HS-27A (cell line): ENCODE data around the gene CCL23.

Experiments
- DNase-seq: peaks from one replicate; pipeline ENCODE4 v3.0.0-alpha.2; 2012; ENCODE audit warnings: low read depth, missing footprints

Gene CCL23

DNA sequence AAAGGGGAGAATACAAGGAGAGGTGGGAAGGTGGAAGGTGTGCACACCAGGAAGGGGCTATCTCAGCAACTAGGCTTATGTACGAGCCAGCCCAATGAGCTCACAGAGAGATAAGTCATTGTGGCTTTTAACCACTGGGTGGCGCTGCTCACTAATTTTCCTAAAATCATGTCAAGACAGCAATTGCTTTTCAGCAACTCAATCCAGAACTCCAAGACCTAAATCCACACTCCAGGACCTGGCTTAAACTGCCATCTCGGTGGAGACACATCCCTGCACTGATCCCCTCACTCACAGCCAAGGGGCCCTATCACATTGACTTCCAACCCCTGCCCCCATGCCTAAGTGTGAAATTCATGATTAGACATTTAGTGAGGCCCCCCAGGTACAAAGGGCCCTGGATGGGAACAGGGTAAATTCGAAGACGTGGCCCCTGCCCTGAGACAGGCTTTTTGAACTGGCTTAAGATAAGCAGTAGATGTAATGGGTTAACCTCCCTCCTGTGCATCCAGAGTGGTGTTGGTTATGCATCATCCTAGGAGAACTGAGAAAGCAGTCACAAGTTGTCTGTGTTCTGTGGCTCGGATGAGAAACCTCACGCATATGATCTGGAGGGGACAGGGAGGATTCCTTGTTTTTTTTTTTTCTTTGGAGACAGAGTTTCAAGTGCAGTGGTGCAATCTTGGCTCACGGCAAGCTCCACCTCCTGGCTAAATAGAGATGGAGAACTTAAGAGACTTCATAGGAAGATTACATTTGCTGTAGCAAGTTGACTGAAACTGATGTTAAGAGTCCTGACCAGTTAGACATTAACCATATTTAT is 48.0 kb downstream of the CCL23 start:
- DNase-seq: peak; percentile 27

DNA sequence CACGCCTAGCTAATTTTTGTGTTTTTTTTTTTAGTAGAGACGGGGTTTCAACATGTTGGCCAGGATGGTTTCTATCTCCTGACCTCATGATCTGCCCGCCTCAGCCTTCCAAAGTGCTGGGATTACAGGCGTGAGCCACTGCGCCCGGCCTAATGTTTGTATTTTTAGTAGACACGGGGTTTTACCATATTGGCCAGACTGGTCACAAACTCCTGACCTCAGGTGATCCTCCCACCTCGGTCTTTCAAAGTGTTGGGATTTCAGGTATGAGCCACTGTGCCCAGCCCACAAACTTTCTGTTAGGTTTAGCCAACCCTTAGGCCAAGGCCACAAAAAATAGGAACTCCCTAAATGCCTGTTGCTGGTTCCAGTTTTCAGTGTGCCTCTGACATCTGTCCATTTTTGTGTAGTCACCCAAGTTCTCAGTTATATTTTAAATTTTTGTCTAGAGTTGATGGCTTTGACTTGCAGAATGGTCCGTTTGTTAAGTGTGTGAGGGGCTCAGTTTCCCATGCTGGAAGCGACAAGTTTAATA is 49.2 kb downstream of the CCL23 start:
- DNase-seq: no peak

DNA sequence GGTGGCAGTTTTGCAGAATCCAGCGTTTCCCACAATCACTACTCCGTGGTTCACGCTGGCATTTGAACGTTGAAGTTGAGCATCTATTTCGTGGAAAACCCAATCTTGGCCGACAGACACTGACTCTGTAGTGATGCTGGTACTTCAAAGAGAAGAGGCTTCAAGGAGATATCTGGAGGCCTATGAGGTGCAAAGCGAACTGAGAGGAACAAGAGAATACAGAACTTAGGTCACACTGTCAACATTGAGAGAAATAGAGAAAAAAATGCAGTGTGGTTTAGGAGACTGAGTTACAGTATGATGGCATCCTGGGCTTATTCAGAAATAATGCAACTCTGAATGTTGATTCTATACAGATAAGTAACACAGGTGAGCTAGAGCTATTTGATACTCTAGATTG is 52.5 kb downstream of the CCL23 start:
- no peak for DNase-seq

DNA sequence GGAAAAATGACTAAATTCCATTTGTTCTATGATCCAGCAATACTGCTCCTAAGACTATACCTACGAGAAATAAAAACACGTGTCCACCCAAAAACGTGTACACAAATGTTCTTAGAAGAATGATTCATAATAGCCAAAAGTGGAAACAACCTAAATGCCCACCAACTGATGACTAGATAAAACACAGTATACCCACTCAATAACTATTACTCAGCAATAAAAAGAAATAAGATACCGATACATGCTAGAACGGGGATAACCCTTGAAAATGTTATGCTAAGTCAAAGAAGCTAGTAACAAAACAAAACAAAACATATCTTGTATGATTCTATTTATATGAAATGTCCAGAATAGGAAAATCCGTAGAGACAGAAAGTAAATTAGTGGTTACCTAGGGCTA is 54.1 kb downstream of the CCL23 start:
- no peak for DNase-seq
